Psoas muscle (tissue), 8 donors: ENCODE measurements around the gene GPRC5B. TPM values are rescaled to one million over a fixed set of nuclear protein-coding genes. Genes with fewer than 3 reads are reported as not detected.

ENCODE experiments used
- ATAC-seq, 4 donors: fragments of 200-7000 bp; cut with Tn5 transposase; one replicate each; pipeline ENCODE4 v1.9.1; 2020; ENCODE audit warnings: moderate library complexity in 3 of 4, mild to moderate bottlenecking in 2 of 4
- DNase-seq, 2 donors: peaks; one replicate each; pipeline ENCODE4 v3.0.0-alpha.2; 2020
- H3K27ac ChIP-seq: fragments of 200-600 bp; one replicate; pipeline ENCODE4 v1.8.0; 2022
- H3K27me3 ChIP-seq, 3 donors: fragments of 200-600 bp in 1 of 3; one replicate each; pipeline versions ENCODE4 v1.6.1 to v1.8.0; 2013 to 2022; ENCODE audit warnings: low read length in 2 of 3, mild to moderate bottlenecking in 2 of 3, moderate library complexity in 1 of 3; ENCODE audit not compliant: insufficient read depth in 3 of 3
- H3K36me3 ChIP-seq, 2 donors: fragments of 200-600 bp in 1 of 2; one replicate each; pipeline versions ENCODE4 v1.6.1 to v1.8.0; 2013 to 2022; ENCODE audit warnings: low read depth in 1 of 2, mild to moderate bottlenecking in 1 of 2, moderate library complexity in 1 of 2; ENCODE audit not compliant: insufficient read depth in 1 of 2
- H3K4me1 ChIP-seq: fragments of 200-600 bp; one replicate; pipeline ENCODE4 v1.8.0; 2022
- H3K4me3 ChIP-seq: fragments of 200-600 bp; one replicate; pipeline ENCODE4 v1.8.0; 2022; ENCODE audit warnings: mild to moderate bottlenecking
- H3K9me3 ChIP-seq: fragments of 200-600 bp; one replicate; pipeline ENCODE4 v1.8.0; 2022
- WGBS, 3 donors: extraction: QIAGEN DNeasy Blood & Tissue Kit; methylation state at CpG; one replicate each; pipeline versions ENCODE4 v1.1.6 to v1.1.7; 2013; 5-methylcytosine and 5-hydroxymethylcytosine counted together
- intact Hi-C, 2 donors: fragments of 100-400 bp; cut with DNase I; formaldehyde crosslinking; loops; one replicate each; pipeline versions ENCODE4 v1.11.0 to v1.14.2; 2022
- polyA plus RNA-seq, 3 donors: library from polyadenylated mRNA; stranded (reverse); fragments of 200-250 nt; gene quantifications; one replicate each; pipeline ENCODE4 v1.2.3, GENCODE V29; 2013
- total RNA-seq, 4 donors: library from RNA; stranded (reverse); fragmentation: NEBNext Ultra II Directional in 2 of 4; extraction: Animal tissue kit (Norgen Biotek cat#: 25700) in 2 of 4; gene quantifications; one replicate each; pipeline versions ENCODE4 v1.2.1 to v1.2.4, GENCODE V29; 2021 to 2023
- TF ChIP-seq, protein P1 (sequence below): fragments of 200-600 bp; IDR thresholded peaks from one replicate; pipeline ENCODE4 v1.8.0; 2022; ENCODE audit warnings: antibody characterized with exemption
- donor health status: healthy with polysubstance abuse.
- donor health status: DM: no; HTN: no; CAD: no; lungs with moderate emphysema.
- donor health status: Bipolar disorder and iron deficiency.
- donor health status: healthy.
- donor health status: DM: yes; HTN: yes; CAD: no.
- donor health status: DM: no; HTN: no; CAD: no.
- donor health status: DM: no; HTN: no; CAD: no.
- donor health status: DM: yes; HTN: yes; CAD: no.

GPRC5B gene
- total and polyA plus RNA-seq, 7 donors: 25.3 to 124 (median 55.7) TPM

DNA sequence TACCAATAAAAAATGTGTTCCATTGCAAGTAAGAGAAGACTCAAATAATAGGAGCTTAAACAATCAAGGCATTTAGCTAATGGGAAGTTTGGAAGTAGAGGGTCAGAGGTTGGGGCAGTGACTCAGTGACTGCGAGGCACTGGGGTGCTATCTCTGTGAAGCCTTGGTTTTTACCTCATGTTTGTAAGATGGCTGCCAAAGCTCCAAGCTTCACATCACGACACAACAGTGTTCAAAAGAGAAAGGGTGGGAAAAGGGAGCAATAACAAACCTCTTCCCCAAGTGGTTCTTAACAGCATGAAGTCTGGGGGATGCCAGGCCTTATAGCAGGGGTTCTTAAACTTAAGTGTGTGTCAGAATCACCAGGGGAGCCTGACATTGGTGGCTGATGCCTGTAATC, 26.6 kb upstream of the GPRC5B start:
- H3K27me3 ChIP-seq: peaks cover 0 to 18% (median 3%) of the 10 kb centered on the region in 3 donors
- 86 to 94% (median 91%) methylated on average over 2 of the region's 2 CpGs for WGBS, 3 donors
- no peak for ATAC-seq

DNA sequence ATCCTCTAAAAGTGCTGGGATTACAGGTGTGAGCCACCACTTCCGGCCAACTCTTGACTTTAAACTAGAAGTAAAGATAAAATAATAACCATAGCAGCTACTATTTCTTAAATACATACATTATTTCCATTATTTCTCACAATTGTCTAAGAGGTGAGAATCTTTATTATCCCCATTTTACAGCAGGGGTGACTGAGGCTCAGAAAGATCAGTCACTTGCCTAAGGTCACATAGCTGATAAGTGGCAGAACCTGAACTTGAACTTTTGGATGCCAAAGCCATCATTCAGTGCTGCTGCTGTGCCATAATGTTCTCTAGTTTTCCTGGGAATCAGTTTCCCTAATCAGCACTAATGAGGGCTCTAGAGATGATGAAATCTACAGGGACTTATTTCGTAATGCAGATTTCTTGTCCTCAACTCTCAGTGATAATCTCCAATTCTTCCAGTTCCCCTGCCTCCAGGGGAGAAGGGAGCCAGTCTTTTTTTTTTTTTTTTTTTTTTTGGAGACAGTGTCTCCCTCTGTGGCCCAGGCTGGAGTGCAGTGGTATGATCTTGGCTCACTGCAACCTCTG, 25.2 kb upstream of the GPRC5B start:
- ATAC-seq (no peak), DNase-seq (no peak)
- Histone ChIP-seq H3K9me3 (no peaks in the 10 kb centered on the region), H3K36me3 (no peaks in the 10 kb centered on the region), H3K27me3 (peaks cover 0 to 18% (median 0%) of the 10 kb centered on the region in 3 donors), H3K4me3 (no peak overlapping the region), H3K27ac (no peak overlapping the region), H3K4me1 (no peaks in the 10 kb centered on the region)
- intact Hi-C loops: loop anchor here in 1 of 2 donors (5.0 to 10.0 kb wide), 3 partner anchors 65 to 477 kb away; no protein-coding TSS in a partner anchor
- WGBS, 3 donors: 66 to 76% (median 72%) methylated on average over 2 of the region's 2 CpGs
- TF ChIP-seq, protein P1, sequence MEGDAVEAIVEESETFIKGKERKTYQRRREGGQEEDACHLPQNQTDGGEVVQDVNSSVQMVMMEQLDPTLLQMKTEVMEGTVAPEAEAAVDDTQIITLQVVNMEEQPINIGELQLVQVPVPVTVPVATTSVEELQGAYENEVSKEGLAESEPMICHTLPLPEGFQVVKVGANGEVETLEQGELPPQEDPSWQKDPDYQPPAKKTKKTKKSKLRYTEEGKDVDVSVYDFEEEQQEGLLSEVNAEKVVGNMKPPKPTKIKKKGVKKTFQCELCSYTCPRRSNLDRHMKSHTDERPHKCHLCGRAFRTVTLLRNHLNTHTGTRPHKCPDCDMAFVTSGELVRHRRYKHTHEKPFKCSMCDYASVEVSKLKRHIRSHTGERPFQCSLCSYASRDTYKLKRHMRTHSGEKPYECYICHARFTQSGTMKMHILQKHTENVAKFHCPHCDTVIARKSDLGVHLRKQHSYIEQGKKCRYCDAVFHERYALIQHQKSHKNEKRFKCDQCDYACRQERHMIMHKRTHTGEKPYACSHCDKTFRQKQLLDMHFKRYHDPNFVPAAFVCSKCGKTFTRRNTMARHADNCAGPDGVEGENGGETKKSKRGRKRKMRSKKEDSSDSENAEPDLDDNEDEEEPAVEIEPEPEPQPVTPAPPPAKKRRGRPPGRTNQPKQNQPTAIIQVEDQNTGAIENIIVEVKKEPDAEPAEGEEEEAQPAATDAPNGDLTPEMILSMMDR: no peak

More for the DNA sequence above, 26.6 kb upstream of the GPRC5B start:
- H3K36me3 ChIP-seq: no peaks in the 10 kb centered on the region
- H3K9me3 ChIP-seq: no peaks in the 10 kb centered on the region
- no peak for DNase-seq
- intact Hi-C loops: loop anchor here in 1 of 2 donors (10.0 kb wide), 1 partner anchor 64 kb away; no protein-coding TSS in a partner anchor
- no peaks in the 10 kb centered on the region for H3K4me1 ChIP-seq
- TF ChIP-seq, protein P1: no peak
- no peak overlapping the region for H3K4me3 ChIP-seq
- no peak overlapping the region for H3K27ac ChIP-seq

DNA sequence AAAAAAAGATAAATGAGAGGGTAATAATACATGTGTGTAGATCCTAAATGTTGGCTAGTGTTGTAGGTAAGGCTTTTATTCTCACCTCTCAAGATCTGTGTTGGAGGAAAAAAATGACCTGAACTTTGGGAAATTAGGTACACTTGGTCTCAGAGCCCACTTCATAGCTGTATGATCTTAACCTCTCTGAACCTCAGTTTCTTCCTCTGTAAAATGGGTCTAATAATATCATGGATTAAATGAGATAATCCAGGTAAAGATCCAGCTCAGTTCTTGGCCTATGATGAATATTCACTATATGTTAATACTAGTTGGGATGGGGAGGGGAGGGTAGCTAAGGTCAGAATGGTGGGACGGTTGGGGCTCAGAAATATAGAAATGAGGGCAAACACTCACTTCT, 24.3 kb upstream of the GPRC5B start:
- no peak for DNase-seq
- Histone ChIP-seq H3K9me3 (no peaks in the 10 kb centered on the region), H3K4me3 (no peak overlapping the region), H3K4me1 (no peaks in the 10 kb centered on the region), H3K36me3 (no peaks in the 10 kb centered on the region), H3K27ac (no peak overlapping the region), H3K27me3 (peaks cover 0 to 18% (median 0%) of the 10 kb centered on the region in 3 donors)
- ATAC-seq: no peak
- intact Hi-C loops: loop anchor here in 1 of 2 donors (5.0 to 10.0 kb wide), 2 partner anchors 396 to 478 kb away; no protein-coding TSS in a partner anchor
- WGBS, 3 donors: 72 to 83% (median 82%) methylated on average over 1 of the region's 1 CpG
- TF ChIP-seq, protein P1: no peak

DNA sequence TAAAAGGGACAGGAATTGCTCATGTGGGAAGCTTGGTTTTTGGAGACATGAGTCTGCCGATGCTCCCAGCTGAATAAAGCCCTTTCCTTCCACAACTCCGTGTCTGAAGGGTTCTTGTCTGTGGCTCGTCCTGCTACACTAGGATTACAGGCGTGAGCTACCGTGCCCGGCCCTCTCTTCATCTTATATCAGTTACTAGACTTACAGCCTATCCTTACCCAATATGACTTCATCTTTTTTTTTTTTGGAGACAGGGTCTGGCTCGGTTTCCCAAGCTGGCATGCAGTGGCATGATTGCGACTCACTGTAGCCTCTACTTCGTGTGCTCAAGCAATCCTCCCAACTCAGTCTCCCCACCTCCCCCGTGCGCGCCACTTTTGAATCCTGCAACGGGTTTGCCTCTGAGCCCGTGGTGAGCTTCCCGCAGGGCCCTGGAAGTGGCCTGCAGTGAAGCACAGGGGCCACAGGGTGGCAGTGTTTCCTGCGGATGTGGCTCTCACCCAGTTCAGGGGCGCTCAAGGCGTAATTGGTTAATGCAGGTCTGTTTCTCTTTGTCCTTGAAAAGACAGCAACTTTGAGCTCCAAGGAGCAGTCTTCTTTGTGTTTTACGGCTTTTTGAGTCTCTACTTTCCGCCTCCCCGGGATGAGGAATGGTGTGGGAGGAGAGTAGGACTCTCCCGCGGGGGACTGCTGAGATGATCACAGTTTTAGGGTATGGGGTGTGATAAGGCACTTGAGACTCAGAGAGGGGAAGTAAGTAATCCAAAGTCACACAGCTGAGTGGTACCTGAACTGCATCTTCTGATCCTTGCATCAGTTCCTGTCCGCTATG, 22.7 kb upstream of the GPRC5B start:
- H3K36me3 ChIP-seq: no peaks in the 10 kb centered on the region
- 21 to 25% (median 23%) methylated on average over 24 of the region's 24 CpGs for WGBS, 3 donors
- intact Hi-C loops: loop anchor here (2.0 to 10.0 kb wide), 3 partner anchors 397 to 480 kb away; no protein-coding TSS in a partner anchor
- TF ChIP-seq, protein P1: peak; percentile 89
- no peaks in the 10 kb centered on the region for H3K9me3 ChIP-seq
- H3K27me3 ChIP-seq: peaks cover 0 to 18% (median 0%) of the 10 kb centered on the region in 3 donors
- peak; percentile 49 to 67 for DNase-seq
- peak; percentile 74 to 89 (median 84) for ATAC-seq
- no peaks in the 10 kb centered on the region for H3K4me1 ChIP-seq
- H3K27ac ChIP-seq: no peak overlapping the region
- H3K4me3 ChIP-seq: no peak overlapping the region
